HG02973 (cell line): ENCODE results near the gene ZBTB16.

Experiments used
- ATAC-seq: cut with Tn5 transposase; IDR thresholded peaks from one replicate; pipeline ENCODE4 v1.9.1; 2021; ENCODE audit warnings: moderate library complexity; ENCODE audit not compliant: unreplicated experiment

ZBTB16 gene

GRCh38 chr11:114059278-114059983 lies at the start of gene ZBTB16:
Gene ZBTB16, plus strand, starts transcription at chr11:114059711. Its CDS starts 3,590 bp downstream, at chr11:114063301.
- no peak for ATAC-seq

- ATAC-seq = no peak
Measured at GRCh38 chr11:114010931-114011330, 48.6 kb upstream of the ZBTB16 start.

- ATAC-seq = no peak
Measured at GRCh38 chr11:114011443-114011842, 48.1 kb upstream of the ZBTB16 start.

GRCh38 chr11:114015117-114015516 lies 44.4 kb upstream of the ZBTB16 start:
- ATAC-seq = no peak

- no peak for ATAC-seq
Measured at GRCh38 chr11:114016986-114017385, 42.5 kb upstream of the ZBTB16 start.

GRCh38 chr11:114017723-114018122 lies 41.8 kb upstream of the ZBTB16 start:
- no peak for ATAC-seq

- no peak for ATAC-seq
Measured at GRCh38 chr11:114019046-114019445, 40.5 kb upstream of the ZBTB16 start.

- ATAC-seq = no peak
Measured at GRCh38 chr11:114019574-114019973, 39.9 kb upstream of the ZBTB16 start.

- ATAC-seq = no peak
Measured at GRCh38 chr11:114025329-114025907, 34.1 kb upstream of the ZBTB16 start.

- ATAC-seq = no peak
Measured at GRCh38 chr11:114026355-114026754, 33.2 kb upstream of the ZBTB16 start.

- no peak for ATAC-seq
Measured at GRCh38 chr11:114027391-114027790, 32.1 kb upstream of the ZBTB16 start.

GRCh38 chr11:114027926-114028325 lies 31.6 kb upstream of the ZBTB16 start:
- ATAC-seq = no peak

GRCh38 chr11:114031246-114031966 lies 28.1 kb upstream of the ZBTB16 start:
- ATAC-seq = no peak

GRCh38 chr11:114031967-114032320 lies 27.6 kb upstream of the ZBTB16 start:
- no peak for ATAC-seq

GRCh38 chr11:114033066-114033465 lies 26.4 kb upstream of the ZBTB16 start:
- ATAC-seq = no peak

- ATAC-seq = no peak
Measured at GRCh38 chr11:114033572-114033971, 25.9 kb upstream of the ZBTB16 start.

GRCh38 chr11:114034956-114035355 lies 24.6 kb upstream of the ZBTB16 start:
- no peak for ATAC-seq

GRCh38 chr11:114036147-114036811 lies 23.2 kb upstream of the ZBTB16 start:
- no peak for ATAC-seq

GRCh38 chr11:114036958-114037357 lies 22.6 kb upstream of the ZBTB16 start:
- ATAC-seq = no peak

GRCh38 chr11:114039551-114039950 lies 20.0 kb upstream of the ZBTB16 start:
- no peak for ATAC-seq

GRCh38 chr11:114040706-114041211 lies 18.8 kb upstream of the ZBTB16 start:
- ATAC-seq = no peak
